ENCODE measurements around the gene NAA25.
"Not testable (repeated sequence)": the region's sequence is repeated elsewhere in the genome, so short reads cannot be mapped to it uniquely, and the experiment has no call there.

Gene NAA25

GRCh38 chr12:112004041-112004440, 104.5 kb downstream of the NAA25 start:
- Histone ChIP-seq H3K27me3 (ENCODE audit: control insufficient read depth in 3 of 3, insufficient read depth in 3 of 3, low read depth in 1 of 3, low read length in 3 of 3) (no peaks in the 10 kb centered on the region), H3K14ac (ENCODE audit: low read length) (no peak overlapping the region), H2BK12ac (ENCODE audit: low read length) (no peak overlapping the region), H3K27ac (replicated peaks; ENCODE audit: low read length) (no peak overlapping the region), H3K4ac (ENCODE audit: low read length) (no peak overlapping the region), H3K23ac (ENCODE audit: low read depth, low read length, poor library complexity) (no peak overlapping the region), H3K4me2 (ENCODE audit: insufficient read depth, low read length, poor library complexity, severe bottlenecking) (no peak overlapping the region), H3K4me1 (ENCODE audit: control insufficient read depth in 2 of 2, insufficient read depth in 1 of 2, low read depth in 1 of 2, low read length in 2 of 2) (no peaks in the 10 kb centered on the region), H3K79me1 (ENCODE audit: low read depth, low read length) (no peaks in the 10 kb centered on the region), H4K91ac (ENCODE audit: low read depth, low read length, poor library complexity) (no peak overlapping the region), H4K8ac (ENCODE audit: low read depth, low read length) (no peak overlapping the region), H2BK15ac (ENCODE audit: low read length) (no peak overlapping the region), H2AK5ac (ENCODE audit: low read depth, low read length) (no peak overlapping the region), H2BK5ac (ENCODE audit: low read length) (no peak overlapping the region), H3K4me3 (ENCODE audit: low read length in 2 of 2) (no peak overlapping the region), H2BK120ac (ENCODE audit: low read depth, low read length) (no peak overlapping the region), H3K18ac (ENCODE audit: low read length) (no peak overlapping the region), H2AFZ (ENCODE audit: low read length) (no peak overlapping the region), H3K9me3 (replicated peaks in 1 of 2; ENCODE audit: control insufficient read depth in 2 of 2, insufficient read depth in 1 of 2, low read depth in 1 of 2, low read length in 2 of 2) (no peaks in the 10 kb centered on the region), H3K36me3 (replicated peaks in 1 of 2; ENCODE audit: control insufficient read depth in 2 of 2, insufficient read depth in 2 of 2, low read length in 2 of 2) (peaks cover 2 to 39% of the 10 kb centered on the region in 2 donors), H3K9ac (ENCODE audit: low read depth, low read length, poor library complexity) (no peak overlapping the region)
- DNase-seq (ENCODE audit: low spot score): no peak
- WGBS, 2 donors (ENCODE audit: extremely low coverage in 2 of 2, insufficient read length in 2 of 2, insufficient replicate concordance in 1 of 2): no CpG with 5 or more reads among the region's 3 CpGs

GRCh38 chr12:112001576-112001975, 107.0 kb downstream of the NAA25 start:
- H3K79me1 ChIP-seq (ENCODE audit: low read depth, low read length): no peaks in the 10 kb centered on the region
- no peak overlapping the region for H3K4me3 ChIP-seq (ENCODE audit: low read length in 2 of 2)

GRCh38 chr12:112000820-112001219, 107.8 kb downstream of the NAA25 start:
- no peak overlapping the region for H3K18ac ChIP-seq (ENCODE audit: low read length)
- H2AK5ac ChIP-seq (ENCODE audit: low read depth, low read length): no peak overlapping the region
- no peak overlapping the region for H4K8ac ChIP-seq (ENCODE audit: low read depth, low read length)
- no peak overlapping the region for H4K91ac ChIP-seq (ENCODE audit: low read depth, low read length, poor library complexity)
- peaks cover under 1 to 39% of the 10 kb centered on the region in 2 donors for H3K36me3 ChIP-seq (replicated peaks in 1 of 2; ENCODE audit: control insufficient read depth in 2 of 2, insufficient read depth in 2 of 2, low read length in 2 of 2)
- H3K4me1 ChIP-seq (ENCODE audit: control insufficient read depth in 2 of 2, insufficient read depth in 1 of 2, low read depth in 1 of 2, low read length in 2 of 2): no peaks in the 10 kb centered on the region
- no peak overlapping the region for H2BK120ac ChIP-seq (ENCODE audit: low read depth, low read length)
- no peak overlapping the region for H2AFZ ChIP-seq (ENCODE audit: low read length)
- H3K79me1 ChIP-seq (ENCODE audit: low read depth, low read length): no peaks in the 10 kb centered on the region
- no CpG with 5 or more reads among the region's 8 CpGs for WGBS, 2 donors (ENCODE audit: extremely low coverage in 2 of 2, insufficient read length in 2 of 2, insufficient replicate concordance in 1 of 2)
- no peak overlapping the region for H3K23ac ChIP-seq (ENCODE audit: low read depth, low read length, poor library complexity)
- no peak overlapping the region for H2BK15ac ChIP-seq (ENCODE audit: low read length)
- no peak for DNase-seq (ENCODE audit: low spot score)
- H3K4ac ChIP-seq (ENCODE audit: low read length): no peak overlapping the region
- no peak overlapping the region for H3K14ac ChIP-seq (ENCODE audit: low read length)
- H3K4me2 ChIP-seq (ENCODE audit: insufficient read depth, low read length, poor library complexity, severe bottlenecking): no peak overlapping the region
- no peaks in the 10 kb centered on the region for H3K9me3 ChIP-seq (replicated peaks in 1 of 2; ENCODE audit: control insufficient read depth in 2 of 2, insufficient read depth in 1 of 2, low read depth in 1 of 2, low read length in 2 of 2)
- no peak overlapping the region for H3K4me3 ChIP-seq (ENCODE audit: low read length in 2 of 2)
- H3K27me3 ChIP-seq (ENCODE audit: control insufficient read depth in 3 of 3, insufficient read depth in 3 of 3, low read depth in 1 of 3, low read length in 3 of 3): no peaks in the 10 kb centered on the region
- no peak overlapping the region for H2BK12ac ChIP-seq (ENCODE audit: low read length)
- no peak overlapping the region for H3K9ac ChIP-seq (ENCODE audit: low read depth, low read length, poor library complexity)
- H3K27ac ChIP-seq (replicated peaks; ENCODE audit: low read length): no peak overlapping the region
- H2BK5ac ChIP-seq (ENCODE audit: low read length): no peak overlapping the region

More at GRCh38 chr12:112001576-112001975, 107.0 kb downstream of the NAA25 start:
- no peak overlapping the region for H2AK5ac ChIP-seq (ENCODE audit: low read depth, low read length)
- H2AFZ ChIP-seq (ENCODE audit: low read length): no peak overlapping the region
- no peak for DNase-seq (ENCODE audit: low spot score)
- H4K91ac ChIP-seq (ENCODE audit: low read depth, low read length, poor library complexity): no peak overlapping the region
- H3K23ac ChIP-seq (ENCODE audit: low read depth, low read length, poor library complexity): no peak overlapping the region
- no peaks in the 10 kb centered on the region for H3K9me3 ChIP-seq (replicated peaks in 1 of 2; ENCODE audit: control insufficient read depth in 2 of 2, insufficient read depth in 1 of 2, low read depth in 1 of 2, low read length in 2 of 2)
- no peaks in the 10 kb centered on the region for H3K27me3 ChIP-seq (ENCODE audit: control insufficient read depth in 3 of 3, insufficient read depth in 3 of 3, low read depth in 1 of 3, low read length in 3 of 3)
- no peak overlapping the region for H3K4me2 ChIP-seq (ENCODE audit: insufficient read depth, low read length, poor library complexity, severe bottlenecking)
- no peak overlapping the region for H3K9ac ChIP-seq (ENCODE audit: low read depth, low read length, poor library complexity)
- no peak overlapping the region for H3K18ac ChIP-seq (ENCODE audit: low read length)
- H4K8ac ChIP-seq (ENCODE audit: low read depth, low read length): no peak overlapping the region
- no peaks in the 10 kb centered on the region for H3K4me1 ChIP-seq (ENCODE audit: control insufficient read depth in 2 of 2, insufficient read depth in 1 of 2, low read depth in 1 of 2, low read length in 2 of 2)
- no peak overlapping the region for H2BK12ac ChIP-seq (ENCODE audit: low read length)
- no peak overlapping the region for H2BK5ac ChIP-seq (ENCODE audit: low read length)
- no peak overlapping the region for H2BK15ac ChIP-seq (ENCODE audit: low read length)
- H3K4ac ChIP-seq (ENCODE audit: low read length): no peak overlapping the region
- H3K36me3 ChIP-seq (replicated peaks in 1 of 2; ENCODE audit: control insufficient read depth in 2 of 2, insufficient read depth in 2 of 2, low read length in 2 of 2): peaks cover 2 to 39% of the 10 kb centered on the region in 2 donors
- no peak overlapping the region for H2BK120ac ChIP-seq (ENCODE audit: low read depth, low read length)
- no peak overlapping the region for H3K27ac ChIP-seq (replicated peaks; ENCODE audit: low read length)
- H3K14ac ChIP-seq (ENCODE audit: low read length): no peak overlapping the region

- H4K91ac ChIP-seq (ENCODE audit: low read depth, low read length, poor library complexity); H2AFZ ChIP-seq (ENCODE audit: low read length); H3K4me3 ChIP-seq (ENCODE audit: low read length in 2 of 2); DNase-seq (ENCODE audit: low spot score); H2BK120ac ChIP-seq (ENCODE audit: low read depth, low read length); H2BK5ac ChIP-seq (ENCODE audit: low read length); H4K8ac ChIP-seq (ENCODE audit: low read depth, low read length); H2BK15ac ChIP-seq (ENCODE audit: low read length); H2AK5ac ChIP-seq (ENCODE audit: low read depth, low read length); H3K4me2 ChIP-seq (ENCODE audit: insufficient read depth, low read length, poor library complexity, severe bottlenecking); H3K18ac ChIP-seq (ENCODE audit: low read length); H3K27me3 ChIP-seq (ENCODE audit: control insufficient read depth in 3 of 3, insufficient read depth in 3 of 3, low read depth in 1 of 3, low read length in 3 of 3); H2BK12ac ChIP-seq (ENCODE audit: low read length); H3K14ac ChIP-seq (ENCODE audit: low read length); H3K9me3 ChIP-seq (replicated peaks in 1 of 2; ENCODE audit: control insufficient read depth in 2 of 2, insufficient read depth in 1 of 2, low read depth in 1 of 2, low read length in 2 of 2); H3K4me1 ChIP-seq (ENCODE audit: control insufficient read depth in 2 of 2, insufficient read depth in 1 of 2, low read depth in 1 of 2, low read length in 2 of 2); H3K27ac ChIP-seq (replicated peaks; ENCODE audit: low read length); H3K9ac ChIP-seq (ENCODE audit: low read depth, low read length, poor library complexity); H3K23ac ChIP-seq (ENCODE audit: low read depth, low read length, poor library complexity); H3K4ac ChIP-seq (ENCODE audit: low read length); H3K79me1 ChIP-seq (ENCODE audit: low read depth, low read length): not testable (repeated sequence)
- H3K36me3 ChIP-seq (replicated peaks in 1 of 2; ENCODE audit: control insufficient read depth in 2 of 2, insufficient read depth in 2 of 2, low read length in 2 of 2): peaks cover 0 to 26% of the 10 kb centered on the region in 2 donors
- WGBS, 2 donors (ENCODE audit: extremely low coverage in 2 of 2, insufficient read length in 2 of 2, insufficient replicate concordance in 1 of 2): no CpG with 5 or more reads among the region's 9 CpGs
Observed at GRCh38 chr12:111999129-111999528, 109.5 kb downstream of the NAA25 start.

All from neuronal stem cell (in vitro differentiated cells).